ENCODE results near the gene CKAP2L. TPM values are rescaled to one million over a fixed set of nuclear protein-coding genes. Genes with fewer than 3 reads are reported as not detected.
A peak's percentile ranks its signal among the peaks of the same experiment; 100 is the strongest.

Gene CKAP2L
- total RNA-seq, 1 experiment from 2014 or later, result 42.5 TPM

- TSS peak; percentile 46 for BruUV-seq (replicated peaks)
- H3K4me1 Mint-ChIP-seq (ENCODE audit: low read depth, unreplicated experiment), result peaks cover 38% of the 10 kb centered on the region
These were observed 37.8 kb downstream of the CKAP2L start for GRCh38 chr2:112726487-112727190.

GRCh38 chr2:112725545-112726457 lies 38.6 kb downstream of the CKAP2L start:
- H3K9me3 Mint-ChIP-seq (ENCODE audit: low read depth, unreplicated experiment), result no peaks in the 10 kb centered on the region
- H3K27ac Mint-ChIP-seq (ENCODE audit: unreplicated experiment), result peak overlapping the region; percentile 92
- H3K27me3 Mint-ChIP-seq (ENCODE audit: unreplicated experiment), result no peaks in the 10 kb centered on the region
- intact Hi-C loops (cut with micrococcal nuclease; ENCODE audit: unreplicated experiment), result loop anchor here (1.0 kb wide), 2 partner anchors 98 to 126 kb away; no protein-coding TSS in a partner anchor
- H3K4me1 Mint-ChIP-seq (ENCODE audit: low read depth, unreplicated experiment), result peaks cover 38% of the 10 kb centered on the region
- peak overlapping the region; percentile 67 for H3K4me3 Mint-ChIP-seq (ENCODE audit: low read depth, unreplicated experiment)
- peaks cover 21% of the 10 kb centered on the region for H3K36me3 Mint-ChIP-seq (ENCODE audit: insufficient read depth, unreplicated experiment)
- no TSS peak for BruUV-seq (replicated peaks)
- TF ChIP-seq CTCF (IDR thresholded peaks at IDR 0.05; ENCODE audit: unreplicated experiment), result peak; percentile 32
- CTCF ChIA-PET, result interaction anchor here (0.5 to 3.4 kb wide), 29 partner anchors 10 to 750 kb away, joined by 3 to 92 read pairs (median 4); partner anchors contain the start of genes CHCHD5 and SLC20A1
- peak; percentile 88 for DNase-seq

More at GRCh38 chr2:112726487-112727190, 37.8 kb downstream of the CKAP2L start:
- peak; percentile 92 for TF ChIP-seq CTCF (IDR thresholded peaks at IDR 0.05; ENCODE audit: unreplicated experiment)
- Mint-ChIP-seq H3K36me3 (ENCODE audit: insufficient read depth, unreplicated experiment) (peaks cover 21% of the 10 kb centered on the region), H3K27ac (ENCODE audit: unreplicated experiment) (peak overlapping the region; percentile 92), H3K27me3 (ENCODE audit: unreplicated experiment) (no peaks in the 10 kb centered on the region), H3K4me3 (ENCODE audit: low read depth, unreplicated experiment) (peak overlapping the region; percentile 67), H3K9me3 (ENCODE audit: low read depth, unreplicated experiment) (no peaks in the 10 kb centered on the region)
- CTCF ChIA-PET, result interaction anchor here (0.7 to 3.4 kb wide), 18 partner anchors 11 to 751 kb away, joined by 3 to 92 read pairs (median 5); partner anchors contain the start of genes CHCHD5 and SLC20A1
- intact Hi-C loops (cut with micrococcal nuclease; ENCODE audit: unreplicated experiment), result loop anchor here (1.0 kb wide), 2 partner anchors 99 to 126 kb away; no protein-coding TSS in a partner anchor
- peak; percentile 96 for DNase-seq

- Mint-ChIP-seq H3K27me3 (ENCODE audit: unreplicated experiment) (no peaks in the 10 kb centered on the region), H3K4me1 (ENCODE audit: low read depth, unreplicated experiment) (peaks cover 38% of the 10 kb centered on the region), H3K9me3 (ENCODE audit: low read depth, unreplicated experiment) (no peaks in the 10 kb centered on the region), H3K27ac (ENCODE audit: unreplicated experiment) (peak overlapping the region; percentile 92), H3K4me3 (ENCODE audit: low read depth, unreplicated experiment) (no peak overlapping the region), H3K36me3 (ENCODE audit: insufficient read depth, unreplicated experiment) (peaks cover 21% of the 10 kb centered on the region)
- no peak for TF ChIP-seq CTCF (IDR thresholded peaks at IDR 0.05; ENCODE audit: unreplicated experiment)
- CTCF ChIA-PET, result interaction anchor here (0.6 to 3.4 kb wide), 20 partner anchors 9 to 236 kb away, joined by 3 to 92 read pairs (median 4); partner anchors contain the start of genes CHCHD5 and SLC20A1
- intact Hi-C loops (cut with micrococcal nuclease; ENCODE audit: unreplicated experiment), result no loop called here
- DNase-seq, result peak; percentile 49
- no TSS peak for BruUV-seq (replicated peaks)
These were observed 39.6 kb downstream of the CKAP2L start for GRCh38 chr2:112724591-112725525.
